Stomach (tissue), 4 donors: ENCODE measurements around the gene ZDHHC11.

Source experiments
- POLR2AphosphoS5 ChIP-seq, 3 donors: sonication (generic); formaldehyde crosslinking; IDR thresholded peaks; one replicate each; pipeline ENCODE4 v1.6.1; 2016; ENCODE audit warnings: antibody characterized with exemption in 3 of 3
- TF ChIP-seq, protein P1 (sequence below), 7 experiments: fragments of 450-650 bp in 4 of 7; fragments of 200-600 bp in 3 of 7; sonication (generic) in 3 of 7; IDR thresholded peaks; one replicate each; pipeline ENCODE4 v1.5.1; 2016 to 2019; ENCODE audit warnings: antibody characterized with exemption in 7 of 7, control low read depth in 2 of 7, mild to moderate bottlenecking in 1 of 7

DNA sequence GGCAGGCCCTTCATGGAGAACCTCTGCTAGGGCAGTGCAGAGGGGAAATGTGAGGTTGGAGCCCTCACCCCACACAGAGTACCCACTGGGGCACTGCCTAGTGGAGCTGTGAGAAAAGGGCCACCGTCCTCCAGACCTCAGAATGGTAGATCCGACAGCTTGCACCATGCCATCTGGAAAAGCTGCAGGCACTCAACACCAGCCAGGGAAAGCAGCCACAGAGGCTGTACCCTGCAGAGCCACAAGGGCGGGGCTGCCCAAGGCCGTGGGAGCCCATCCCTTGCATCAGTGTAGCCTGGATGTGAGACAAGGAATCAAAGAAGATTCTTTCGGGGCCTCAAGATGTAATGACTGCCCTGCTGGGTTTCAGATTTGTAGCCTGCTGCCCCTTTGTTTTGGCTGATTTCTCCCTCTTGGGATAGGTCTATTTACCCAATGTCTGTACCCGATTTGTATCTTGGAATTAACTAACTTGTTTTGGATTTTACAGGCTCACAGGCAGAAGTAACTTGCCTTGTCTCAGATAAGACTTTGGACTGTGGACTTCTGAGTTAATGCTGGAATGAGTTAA is 16.6 kb upstream of the ZDHHC11 start:
- TF ChIP-seq, protein P1, sequence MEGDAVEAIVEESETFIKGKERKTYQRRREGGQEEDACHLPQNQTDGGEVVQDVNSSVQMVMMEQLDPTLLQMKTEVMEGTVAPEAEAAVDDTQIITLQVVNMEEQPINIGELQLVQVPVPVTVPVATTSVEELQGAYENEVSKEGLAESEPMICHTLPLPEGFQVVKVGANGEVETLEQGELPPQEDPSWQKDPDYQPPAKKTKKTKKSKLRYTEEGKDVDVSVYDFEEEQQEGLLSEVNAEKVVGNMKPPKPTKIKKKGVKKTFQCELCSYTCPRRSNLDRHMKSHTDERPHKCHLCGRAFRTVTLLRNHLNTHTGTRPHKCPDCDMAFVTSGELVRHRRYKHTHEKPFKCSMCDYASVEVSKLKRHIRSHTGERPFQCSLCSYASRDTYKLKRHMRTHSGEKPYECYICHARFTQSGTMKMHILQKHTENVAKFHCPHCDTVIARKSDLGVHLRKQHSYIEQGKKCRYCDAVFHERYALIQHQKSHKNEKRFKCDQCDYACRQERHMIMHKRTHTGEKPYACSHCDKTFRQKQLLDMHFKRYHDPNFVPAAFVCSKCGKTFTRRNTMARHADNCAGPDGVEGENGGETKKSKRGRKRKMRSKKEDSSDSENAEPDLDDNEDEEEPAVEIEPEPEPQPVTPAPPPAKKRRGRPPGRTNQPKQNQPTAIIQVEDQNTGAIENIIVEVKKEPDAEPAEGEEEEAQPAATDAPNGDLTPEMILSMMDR (IDR thresholded peaks at IDR 0.05), result no peak
- no peak for TF ChIP-seq POLR2AphosphoS5 (IDR thresholded peaks at IDR 0.05)
